GM12878 (cell line): ENCODE data around the gene ZNF764. TPM values are rescaled to one million over a fixed set of nuclear protein-coding genes. Genes with fewer than 3 reads are reported as not detected.

Source experiments
- ATAC-seq: fragments of 200-7000 bp; cut with Tn5 transposase; 3 replicates; pipeline ENCODE4 v1.9.1; 2020; ENCODE audit warnings: mild to moderate bottlenecking, moderate library complexity
- BruUV-seq: library from RNA; stranded (reverse); fragments of 400-500 nt; replicated peaks from 2 replicates; lab custom pipeline; 2021; lab: Mats Ljungman, UMichigan
- CTCF ChIA-PET: fragments of 300-600 bp; sonication (Branson Sonifier 250); formaldehyde crosslinking; extraction: SDS; loops from one replicate; lab custom pipeline; 2021; ENCODE audit warnings: inconsistent platforms; lab: Yijun Ruan, JAX
- POLR2A ChIA-PET: fragments of 350-600 bp; formaldehyde crosslinking; extraction: SDS; loops from one replicate; lab custom pipeline; 2021; ENCODE audit warnings: inconsistent platforms; lab: Charles Lee
- RAD21 ChIA-PET: fragments of 300-600 bp; sonication (Branson Sonifier 250); formaldehyde crosslinking; loops from one replicate; lab custom pipeline; 2023; ENCODE audit warnings: antibody characterized with exemption; ENCODE audit not compliant: unreplicated experiment; lab: Charles Lee
- SMC1A ChIA-PET: fragments of 300-600 bp; sonication (Branson Sonifier 250); formaldehyde crosslinking; loops from one replicate; lab custom pipeline; 2023; ENCODE audit not compliant: unreplicated experiment, uncharacterized antibody; lab: Charles Lee
- DNase-seq: peaks from one replicate; pipeline ENCODE4 v3.0.0-alpha.2; 2011; ENCODE audit warnings: low read depth, low spot score
- FAIRE-seq: peaks from 3 replicates; lab custom pipeline; 2011; peaks lifted over from hg19 to GRCh38; lab: Jason Lieb, UNC
- H2AFZ ChIP-seq: 2 replicates; pipeline ENCODE4 v1.6.0; 2011; ENCODE audit warnings: low read depth, low read length, control low read depth; ENCODE audit not compliant: control insufficient read depth
- H3K27ac ChIP-seq: 2 replicates; pipeline ENCODE4 v1.5.1; 2011; ENCODE audit warnings: control low read depth; ENCODE audit not compliant: control insufficient read depth, insufficient read depth
- H3K27me3 ChIP-seq, 2 experiments: replicated peaks in 1 of 2; 2 replicates each; pipeline versions ENCODE4 v1.6.0 to v1.6.1; 2011; ENCODE audit warnings: low read length in 1 of 2; ENCODE audit not compliant: control insufficient read depth in 2 of 2, insufficient read depth in 2 of 2
- H3K36me3 ChIP-seq, 2 experiments: 2 replicates each; pipeline ENCODE4 v1.5.1; 2011; ENCODE audit warnings: low read length in 1 of 2; ENCODE audit not compliant: control insufficient read depth in 2 of 2, insufficient read depth in 2 of 2
- H3K4me1 ChIP-seq: 2 replicates; pipeline ENCODE4 v1.6.1; 2011; ENCODE audit warnings: mild to moderate bottlenecking, low read length, moderate library complexity, mixed read lengths; ENCODE audit not compliant: control insufficient read depth, insufficient read depth
- H3K4me2 ChIP-seq: 2 replicates; pipeline ENCODE4 v1.6.0; 2011; ENCODE audit warnings: control low read depth; ENCODE audit not compliant: control insufficient read depth, insufficient read depth
- H3K4me3 ChIP-seq: fragments of 200-600 bp; sonication (generic); 2 replicates; pipeline ENCODE4 v1.5.1; 2016
- H3K79me2 ChIP-seq: 2 replicates; pipeline ENCODE4 v1.6.0; 2011; ENCODE audit warnings: low read length; ENCODE audit not compliant: control insufficient read depth, insufficient read depth
- H3K9ac ChIP-seq: 2 replicates; pipeline ENCODE4 v1.8.0; 2011; ENCODE audit warnings: low read length, control low read depth, mixed read lengths; ENCODE audit not compliant: control insufficient read depth, insufficient read depth
- H3K9me3 ChIP-seq: replicated peaks from 3 replicates; pipeline ENCODE4 v1.5.1; 2011; ENCODE audit warnings: mild to moderate bottlenecking, low read length; ENCODE audit not compliant: control insufficient read depth, insufficient read depth
- H4K20me1 ChIP-seq: 2 replicates; pipeline ENCODE4 v1.6.0; 2011; ENCODE audit not compliant: control insufficient read depth, insufficient read depth
- GATAD2B ChIP-seq: fragments of 450-650 bp; conservative IDR thresholded peaks from 2 replicates; pipeline ENCODE4 v1.6.1; 2017; ENCODE audit warnings: low read depth, mild to moderate bottlenecking, moderate library complexity
- MEF2B ChIP-seq: fragments of 450-650 bp; IDR thresholded peaks from 2 replicates; pipeline ENCODE4 v1.6.1; 2018; ENCODE audit warnings: mild to moderate bottlenecking, moderate library complexity; ENCODE audit not compliant: partially characterized antibody, poor library complexity, severe bottlenecking
- SREBF2 ChIP-seq: IDR thresholded peaks from 2 replicates; pipeline ENCODE4 v1.6.1; 2012; ENCODE audit warnings: mild to moderate bottlenecking, low read length
- WGBS: methylation state at CpG from one replicate; pipeline ENCODE4 v1.1.6; 2016; ENCODE audit warnings: low lambda C conversion rate; ENCODE audit not compliant: insufficient replicate concordance, insufficient coverage; ENCODE audit errors: missing lambda C conversion rate; 5-methylcytosine and 5-hydroxymethylcytosine counted together
- in situ Hi-C: fragments of 300-500 bp; cut with MboI; formaldehyde crosslinking; loops from 9 replicates; pipeline ENCODE4 v1.14.3; 2018; ENCODE audit warnings: mixed read lengths
- intact Hi-C: fragments of 100-400 bp; cut with micrococcal nuclease; formaldehyde crosslinking; loops from one replicate; pipeline ENCODE4 v1.14.2; 2022; ENCODE audit not compliant: unreplicated experiment
- polyA plus RNA-seq, 11 experiments: library from polyadenylated mRNA; depleted of rRNA in 4 of 11; unstranded in 6 of 11; stranded (reverse) in 5 of 11; fragments of >200 nt; fragmentation: Nextera tagmentation in 4 of 11; fragmentation: Illumina TruSeq in 1 of 11; extraction: Ambion mirVana in 4 of 11; extraction: Trizol in 1 of 11; gene quantifications; 1 replicate in 1 of 11; 2 replicates in 10 of 11; pipeline versions ENCODE4 v1.2.1 to v1.2.3, GENCODE V29; 2011 to 2016; ENCODE audit warnings: inconsistent platforms in 2 of 11, missing spikeins in 2 of 11, low read depth in 1 of 11
- total RNA-seq, 4 experiments: library from RNA; depleted of rRNA in 3 of 4; stranded (reverse); fragments of >200 nt in 3 of 4; fragmentation: Illumina TruSeq in 1 of 4; extraction: Trizol in 1 of 4; gene quantifications; 2 replicates each; pipeline versions ENCODE4 v1.2.1 to v1.2.3, GENCODE V29; 2013 to 2021
- TF ChIP-seq, protein P1 (sequence below): IDR thresholded peaks from 2 replicates; pipeline ENCODE4 v1.6.1; 2012; ENCODE audit warnings: improper control_type of control experiment, low read depth, low read length; ENCODE audit not compliant: insufficient replicate concordance

Gene ZNF764
- total and polyA plus RNA-seq, 10 of the 15 experiments (the other 5 are each of a cell fraction or from before 2014, with no cell fraction given) = 0.61 to 11.9 (median 3.8) TPM

DNA sequence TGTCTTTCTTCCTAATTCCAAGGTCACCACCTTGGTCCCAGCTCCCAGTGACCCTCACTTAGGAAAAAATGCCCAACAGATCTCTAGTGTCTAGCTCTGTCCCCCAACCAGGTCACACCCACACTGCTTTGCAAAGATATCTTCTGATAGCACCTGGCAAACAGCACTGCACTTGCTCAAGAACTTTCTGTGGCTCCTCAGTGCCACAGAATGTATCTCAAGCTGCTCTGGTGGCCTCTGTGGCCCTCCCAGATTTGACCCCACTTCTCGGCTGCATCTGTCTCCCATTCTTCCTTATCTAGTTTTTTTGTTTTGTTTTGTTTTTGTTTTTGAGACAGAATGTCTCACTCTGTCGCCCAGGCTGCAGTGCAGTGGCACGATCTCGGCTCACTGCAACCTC is 8.4 kb upstream of the ZNF764 start:
- POLR2A ChIA-PET = interaction anchor here (1.0 to 1.6 kb wide), 7 partner anchors 8 to 166 kb away, joined by 3 to 10 read pairs (median 4); partner anchors contain the start of genes ZNF689 and ZNF764

DNA sequence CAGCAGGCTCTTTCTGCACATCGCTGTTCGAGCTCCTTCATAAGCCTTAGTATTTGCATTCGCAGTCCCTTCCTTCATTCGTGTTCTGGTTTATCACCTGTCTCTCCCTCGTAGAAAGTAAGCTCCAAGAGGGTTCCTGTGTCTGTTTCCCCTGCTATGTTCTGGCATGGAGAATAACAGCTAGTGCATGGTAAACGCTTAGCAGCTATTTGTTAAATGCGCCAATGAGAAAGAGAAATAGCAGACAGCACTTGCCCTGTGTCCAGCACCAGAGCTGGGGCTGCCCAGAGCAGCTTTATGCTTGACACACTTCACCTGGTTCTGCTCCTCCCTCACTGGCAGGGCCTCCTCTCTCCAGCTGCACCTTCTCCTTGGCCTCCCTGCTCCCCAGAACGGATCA is 7.8 kb upstream of the ZNF764 start:
- intact Hi-C loops = no loop called here

More for the DNA sequence above, 8.4 kb upstream of the ZNF764 start:
- BruUV-seq = no TSS peak
- no peaks in the 10 kb centered on the region for H3K27me3 ChIP-seq
- no peaks in the 10 kb centered on the region for H3K9me3 ChIP-seq
- ChIA-PET RAD21 (interaction anchor here (0.5 to 4.4 kb wide), 5 partner anchors 8 to 136 kb away, joined by 3 to 22 read pairs (median 7); partner anchors contain the start of genes DCTPP1, ZNF747 and ZNF764), SMC1A (interaction anchor here (0.6 to 1.4 kb wide), 3 partner anchors 8 to 32 kb away, joined by 3 to 4 read pairs (median 4); partner anchors contain the start of genes ZNF747 and ZNF764), CTCF (interaction anchor here (1.6 to 2.6 kb wide), 3 partner anchors 20 to 137 kb away, joined by 4 to 19 read pairs (median 8); partner anchors contain the start of gene DCTPP1)
- no peak overlapping the region for H3K4me2 ChIP-seq
- no peak overlapping the region for H3K27ac ChIP-seq
- no peak overlapping the region for H3K4me3 ChIP-seq
- FAIRE-seq (no peak), DNase-seq (no peak), ATAC-seq (no peak)
- intact Hi-C loops = no loop called here
- H2AFZ ChIP-seq = no peak overlapping the region
- H4K20me1 ChIP-seq = no peaks in the 10 kb centered on the region
- in situ Hi-C loops = no loop called here
- TF ChIP-seq SREBF2 = no peak
- no peak for TF ChIP-seq GATAD2B
- no peaks in the 10 kb centered on the region; a peak in 2 of 4 replicates for H3K36me3 ChIP-seq
- H3K79me2 ChIP-seq = peaks cover 11% of the 10 kb centered on the region
- WGBS = 100% methylated on average over 1 of the region's 4 CpGs
- H3K9ac ChIP-seq = no peak overlapping the region
- peaks cover 27% of the 10 kb centered on the region for H3K4me1 ChIP-seq

More for the DNA sequence above, 7.8 kb upstream of the ZNF764 start:
- H3K79me2 ChIP-seq = peaks cover 6% of the 10 kb centered on the region
- no peak for ATAC-seq
- H4K20me1 ChIP-seq = no peaks in the 10 kb centered on the region
- no peaks in the 10 kb centered on the region; a peak in 2 of 4 replicates for H3K36me3 ChIP-seq
- H3K4me3 ChIP-seq = no peak overlapping the region
- no peak overlapping the region for H3K9ac ChIP-seq
- in situ Hi-C loops = no loop called here
- CTCF ChIA-PET = interaction anchor here (0.8 to 2.6 kb wide), 6 partner anchors 20 to 136 kb away, joined by 3 to 8 read pairs (median 4); partner anchors contain the start of gene DCTPP1
- no peak overlapping the region for H2AFZ ChIP-seq
- BruUV-seq = no TSS peak
- H3K27me3 ChIP-seq = no peaks in the 10 kb centered on the region
- H3K4me2 ChIP-seq = no peak overlapping the region
- SMC1A ChIA-PET = interaction anchor here (0.6 to 1.4 kb wide), 4 partner anchors 11 to 423 kb away, joined by 3 to 4 read pairs (median 4); partner anchors contain the start of gene ZNF747
- 72% methylated on average over 8 of the region's 8 CpGs for WGBS
- no peak for FAIRE-seq
- POLR2A ChIA-PET = interaction anchor here (0.7 to 1.6 kb wide), 7 partner anchors 9 to 166 kb away, joined by 3 to 4 read pairs (median 3); partner anchors contain the start of gene ZNF689
- H3K4me1 ChIP-seq = peaks cover 27% of the 10 kb centered on the region
- RAD21 ChIA-PET = interaction anchor here (1.2 to 4.4 kb wide), 3 partner anchors 9 to 136 kb away, joined by 3 to 22 read pairs (median 17); partner anchors contain the start of genes DCTPP1 and ZNF747
- DNase-seq = no peak
- no peaks in the 10 kb centered on the region for H3K9me3 ChIP-seq
- TF ChIP-seq, protein P1, sequence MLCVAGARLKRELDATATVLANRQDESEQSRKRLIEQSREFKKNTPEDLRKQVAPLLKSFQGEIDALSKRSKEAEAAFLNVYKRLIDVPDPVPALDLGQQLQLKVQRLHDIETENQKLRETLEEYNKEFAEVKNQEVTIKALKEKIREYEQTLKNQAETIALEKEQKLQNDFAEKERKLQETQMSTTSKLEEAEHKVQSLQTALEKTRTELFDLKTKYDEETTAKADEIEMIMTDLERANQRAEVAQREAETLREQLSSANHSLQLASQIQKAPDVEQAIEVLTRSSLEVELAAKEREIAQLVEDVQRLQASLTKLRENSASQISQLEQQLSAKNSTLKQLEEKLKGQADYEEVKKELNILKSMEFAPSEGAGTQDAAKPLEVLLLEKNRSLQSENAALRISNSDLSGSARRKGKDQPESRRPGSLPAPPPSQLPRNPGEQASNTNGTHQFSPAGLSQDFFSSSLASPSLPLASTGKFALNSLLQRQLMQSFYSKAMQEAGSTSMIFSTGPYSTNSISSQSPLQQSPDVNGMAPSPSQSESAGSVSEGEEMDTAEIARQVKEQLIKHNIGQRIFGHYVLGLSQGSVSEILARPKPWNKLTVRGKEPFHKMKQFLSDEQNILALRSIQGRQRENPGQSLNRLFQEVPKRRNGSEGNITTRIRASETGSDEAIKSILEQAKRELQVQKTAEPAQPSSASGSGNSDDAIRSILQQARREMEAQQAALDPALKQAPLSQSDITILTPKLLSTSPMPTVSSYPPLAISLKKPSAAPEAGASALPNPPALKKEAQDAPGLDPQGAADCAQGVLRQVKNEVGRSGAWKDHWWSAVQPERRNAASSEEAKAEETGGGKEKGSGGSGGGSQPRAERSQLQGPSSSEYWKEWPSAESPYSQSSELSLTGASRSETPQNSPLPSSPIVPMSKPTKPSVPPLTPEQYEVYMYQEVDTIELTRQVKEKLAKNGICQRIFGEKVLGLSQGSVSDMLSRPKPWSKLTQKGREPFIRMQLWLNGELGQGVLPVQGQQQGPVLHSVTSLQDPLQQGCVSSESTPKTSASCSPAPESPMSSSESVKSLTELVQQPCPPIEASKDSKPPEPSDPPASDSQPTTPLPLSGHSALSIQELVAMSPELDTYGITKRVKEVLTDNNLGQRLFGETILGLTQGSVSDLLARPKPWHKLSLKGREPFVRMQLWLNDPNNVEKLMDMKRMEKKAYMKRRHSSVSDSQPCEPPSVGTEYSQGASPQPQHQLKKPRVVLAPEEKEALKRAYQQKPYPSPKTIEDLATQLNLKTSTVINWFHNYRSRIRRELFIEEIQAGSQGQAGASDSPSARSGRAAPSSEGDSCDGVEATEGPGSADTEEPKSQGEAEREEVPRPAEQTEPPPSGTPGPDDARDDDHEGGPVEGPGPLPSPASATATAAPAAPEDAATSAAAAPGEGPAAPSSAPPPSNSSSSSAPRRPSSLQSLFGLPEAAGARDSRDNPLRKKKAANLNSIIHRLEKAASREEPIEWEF = no peak
- TF ChIP-seq MEF2B = no peak
- H3K27ac ChIP-seq = no peak overlapping the region
